Astrocyte of the spinal cord (primary cell): ENCODE measurements around the gene NRP2.

Experiments used
- DNase-seq: peaks from one replicate; pipeline ENCODE4 v3.0.0; 2011; ENCODE audit warnings: low read depth, low spot score
- H3K4me3 ChIP-seq: 2 replicates; pipeline ENCODE4 v1.5.1; 2011; ENCODE audit warnings: low read depth, mild to moderate bottlenecking, low read length, moderate library complexity
- in situ Hi-C: cut with HindIII; loops from 2 replicates; pipeline ENCODE4 v1.10.0; 2017; ENCODE audit warnings: low sequenced_read_pairs
- TF ChIP-seq, protein P1 (sequence below): IDR thresholded peaks from 2 replicates; pipeline ENCODE4 v1.5.1; 2012; ENCODE audit warnings: low read depth, mild to moderate bottlenecking, low read length, inconsistent platforms

The NRP2 gene

GRCh38 chr2:205642599-205643356 lies 39.5 kb upstream of the NRP2 start:
- no peak overlapping the region for H3K4me3 ChIP-seq
- in situ Hi-C loops, result no loop called here
- no peak for DNase-seq
- TF ChIP-seq, protein P1, sequence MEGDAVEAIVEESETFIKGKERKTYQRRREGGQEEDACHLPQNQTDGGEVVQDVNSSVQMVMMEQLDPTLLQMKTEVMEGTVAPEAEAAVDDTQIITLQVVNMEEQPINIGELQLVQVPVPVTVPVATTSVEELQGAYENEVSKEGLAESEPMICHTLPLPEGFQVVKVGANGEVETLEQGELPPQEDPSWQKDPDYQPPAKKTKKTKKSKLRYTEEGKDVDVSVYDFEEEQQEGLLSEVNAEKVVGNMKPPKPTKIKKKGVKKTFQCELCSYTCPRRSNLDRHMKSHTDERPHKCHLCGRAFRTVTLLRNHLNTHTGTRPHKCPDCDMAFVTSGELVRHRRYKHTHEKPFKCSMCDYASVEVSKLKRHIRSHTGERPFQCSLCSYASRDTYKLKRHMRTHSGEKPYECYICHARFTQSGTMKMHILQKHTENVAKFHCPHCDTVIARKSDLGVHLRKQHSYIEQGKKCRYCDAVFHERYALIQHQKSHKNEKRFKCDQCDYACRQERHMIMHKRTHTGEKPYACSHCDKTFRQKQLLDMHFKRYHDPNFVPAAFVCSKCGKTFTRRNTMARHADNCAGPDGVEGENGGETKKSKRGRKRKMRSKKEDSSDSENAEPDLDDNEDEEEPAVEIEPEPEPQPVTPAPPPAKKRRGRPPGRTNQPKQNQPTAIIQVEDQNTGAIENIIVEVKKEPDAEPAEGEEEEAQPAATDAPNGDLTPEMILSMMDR, result no peak

DNA sequence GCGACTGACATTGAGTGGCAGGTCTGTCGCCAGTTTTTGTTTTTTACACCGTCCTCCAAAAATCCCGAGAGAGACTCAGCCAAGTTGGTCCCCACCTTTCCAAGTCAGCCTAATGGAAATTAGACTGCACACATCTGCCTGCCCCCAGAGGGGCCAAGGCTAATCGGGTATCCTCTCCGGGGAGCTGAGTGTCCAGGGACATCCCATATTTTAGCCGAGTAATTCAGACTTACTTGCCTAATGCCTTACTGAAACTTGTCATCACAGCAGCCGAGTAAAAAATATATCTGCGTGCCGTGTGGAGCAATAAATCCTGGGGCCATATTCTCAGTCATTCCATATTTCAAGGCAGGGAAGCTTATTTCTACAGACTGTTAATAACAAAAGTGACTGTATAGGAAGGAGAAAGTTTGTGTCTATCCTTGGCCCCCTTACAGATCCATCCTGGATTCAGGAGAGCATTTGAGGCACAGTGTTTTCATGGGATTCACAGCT lies 38.9 kb upstream of the NRP2 start:
- in situ Hi-C loops, result no loop called here
- no peak for DNase-seq
- TF ChIP-seq, protein P1, result no peak

DNA sequence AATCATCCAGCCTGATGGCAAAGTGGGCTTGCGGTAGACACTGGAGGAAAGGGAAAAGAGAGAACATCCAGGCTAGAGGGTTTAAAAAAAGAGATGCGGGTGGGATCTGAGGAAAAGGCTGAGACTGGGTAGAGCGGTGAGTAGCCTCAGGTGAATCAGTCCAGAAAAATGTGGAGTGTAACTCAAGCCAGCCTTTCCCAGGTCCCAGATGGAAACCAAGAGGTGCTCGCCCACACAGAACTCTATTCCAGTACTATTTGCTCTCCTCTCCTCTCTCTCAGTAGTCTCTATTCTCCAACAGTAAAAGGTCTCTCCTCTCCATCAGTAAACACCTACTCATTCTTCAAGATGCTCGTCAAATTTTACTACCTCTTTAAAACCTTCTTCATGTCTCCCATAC lies 38.3 kb upstream of the NRP2 start:
- TF ChIP-seq, protein P1, result no peak
- no peak for DNase-seq
- H3K4me3 ChIP-seq, result no peak overlapping the region
- in situ Hi-C loops, result no loop called here

More for the DNA sequence above, 38.9 kb upstream of the NRP2 start:
- H3K4me3 ChIP-seq, result no peak overlapping the region

GRCh38 chr2:205646680-205647079 lies 35.6 kb upstream of the NRP2 start:
- TF ChIP-seq, protein P1, result no peak
- DNase-seq, result no peak
- no peak overlapping the region for H3K4me3 ChIP-seq
- in situ Hi-C loops, result no loop called here

DNA sequence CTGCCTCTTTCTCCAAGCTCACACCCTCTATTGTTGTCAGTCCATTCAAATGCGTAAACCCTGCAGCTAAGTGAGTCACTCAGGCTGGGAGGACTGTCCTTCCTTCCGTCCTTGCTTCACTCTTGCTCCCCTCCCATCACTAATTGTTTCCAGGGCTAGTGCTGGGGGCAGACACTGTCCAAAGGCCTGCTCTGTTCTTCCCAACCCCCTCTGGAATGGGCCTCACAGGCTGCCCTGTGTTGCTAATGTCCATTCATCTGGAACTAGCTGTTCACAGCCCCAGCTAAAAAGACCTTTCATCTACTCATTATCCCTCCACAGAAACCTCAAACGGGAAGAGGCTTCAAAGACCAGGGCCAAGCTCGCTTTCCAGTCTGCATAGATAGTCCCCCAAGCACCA lies 31.9 kb upstream of the NRP2 start:
- DNase-seq, result peak; percentile 44
- H3K4me3 ChIP-seq, result no peak overlapping the region
- in situ Hi-C loops, result no loop called here
- TF ChIP-seq, protein P1, result no peak

DNA sequence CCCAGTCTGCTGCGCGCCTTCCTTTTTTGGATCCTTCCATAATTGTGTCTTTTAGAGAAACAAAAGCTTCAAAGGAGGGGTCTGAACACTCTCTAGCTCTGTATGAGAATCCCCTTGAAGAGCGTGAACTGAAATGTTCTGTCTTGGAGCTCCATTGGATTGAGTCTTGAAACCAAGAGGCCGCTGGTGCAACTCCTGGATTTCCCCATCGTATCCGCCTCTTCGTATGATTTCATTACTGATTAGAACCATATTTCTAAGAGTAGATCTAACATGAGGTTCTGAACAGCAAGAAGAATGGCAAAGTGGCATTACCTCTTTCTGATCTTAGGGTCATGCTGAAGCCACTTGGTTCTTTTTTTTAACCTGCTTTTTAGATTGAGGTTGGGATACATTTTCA lies 31.4 kb upstream of the NRP2 start:
- no peak for DNase-seq
- in situ Hi-C loops, result no loop called here
- TF ChIP-seq, protein P1, result no peak
- H3K4me3 ChIP-seq, result no peak overlapping the region
